Liver (tissue), 9 donors: ENCODE results near the gene IGHMBP2. TPM values are rescaled to one million over a fixed set of nuclear protein-coding genes. Genes with fewer than 3 reads are reported as not detected.

Experiments
- DNase-seq: peaks from one replicate; pipeline ENCODE4 v3.0.0-alpha.2; 2017; ENCODE audit warnings: low spot score
- H3K27ac ChIP-seq, 2 donors: one replicate each; pipeline ENCODE4 v1.7.0; 2013; ENCODE audit warnings: inconsistent platforms in 2 of 2, low read length in 2 of 2, control low read depth in 1 of 2, low read depth in 1 of 2, mild to moderate bottlenecking in 1 of 2
- H3K27me3 ChIP-seq, 4 donors: one replicate each; pipeline versions ENCODE4 v1.6.1 to v1.7.0; 2013; ENCODE audit warnings: low read length in 3 of 4, inconsistent platforms in 1 of 4, mild to moderate bottlenecking in 1 of 4, moderate library complexity in 1 of 4; ENCODE audit not compliant: control insufficient read depth in 4 of 4, insufficient read depth in 4 of 4
- H3K36me3 ChIP-seq, 4 donors: one replicate each; pipeline versions ENCODE4 v1.6.1 to v1.7.0; 2013; ENCODE audit warnings: low read length in 3 of 4, mild to moderate bottlenecking in 3 of 4, low read depth in 1 of 4, moderate library complexity in 1 of 4; ENCODE audit not compliant: control insufficient read depth in 4 of 4, insufficient read depth in 3 of 4
- H3K4me1 ChIP-seq, 4 donors: one replicate each; pipeline versions ENCODE4 v1.6.1 to v1.7.0; 2013; ENCODE audit warnings: low read length in 3 of 4, mild to moderate bottlenecking in 3 of 4, moderate library complexity in 1 of 4; ENCODE audit not compliant: control insufficient read depth in 4 of 4, insufficient read depth in 4 of 4
- H3K4me3 ChIP-seq, 3 donors: one replicate each; pipeline versions ENCODE4 v1.6.1 to v1.7.0; 2013; ENCODE audit warnings: low read length in 3 of 3, control low read depth in 1 of 3, low read depth in 1 of 3, mild to moderate bottlenecking in 1 of 3
- H3K9ac ChIP-seq, 2 donors: one replicate each; pipeline ENCODE4 v1.7.0; 2013; ENCODE audit warnings: low read length in 2 of 2, mild to moderate bottlenecking in 2 of 2, moderate library complexity in 2 of 2, control low read depth in 1 of 2, low read depth in 1 of 2
- H3K9me3 ChIP-seq, 4 donors: one replicate each; pipeline versions ENCODE4 v1.6.1 to v1.7.0; 2013; ENCODE audit warnings: low read length in 3 of 4; ENCODE audit not compliant: control insufficient read depth in 4 of 4
- EGR1 ChIP-seq, 2 donors: IDR thresholded peaks; 2 replicates each; pipeline ENCODE4 v1.6.1; 2016 to 2018; ENCODE audit warnings: antibody characterized with exemption in 2 of 2, low read depth in 2 of 2
- FOXA1 ChIP-seq: IDR thresholded peaks from 2 replicates; pipeline ENCODE4 v1.6.1; 2016; ENCODE audit warnings: antibody characterized with exemption
- FOXA2 ChIP-seq: IDR thresholded peaks from 2 replicates; pipeline ENCODE4 v1.6.1; 2016; ENCODE audit warnings: antibody characterized with exemption
- GABPA ChIP-seq, 2 donors: IDR thresholded peaks in 1 of 2; conservative IDR thresholded peaks in 1 of 2; 2 replicates each; pipeline ENCODE4 v1.6.1; 2016; ENCODE audit warnings: antibody characterized with exemption in 2 of 2, mild to moderate bottlenecking in 1 of 2, moderate library complexity in 1 of 2
- HNF4A ChIP-seq, 2 donors: conservative IDR thresholded peaks; 2 replicates each; pipeline ENCODE4 v1.6.1; 2016; ENCODE audit warnings: antibody characterized with exemption in 2 of 2, mild to moderate bottlenecking in 2 of 2
- HNF4G ChIP-seq: IDR thresholded peaks from 2 replicates; pipeline ENCODE4 v1.6.1; 2016; ENCODE audit warnings: antibody characterized with exemption
- JUND ChIP-seq, 2 donors: IDR thresholded peaks; 2 replicates each; pipeline ENCODE4 v1.6.1; 2016; ENCODE audit warnings: antibody characterized with exemption in 2 of 2
- NR2F2 ChIP-seq: IDR thresholded peaks from 2 replicates; pipeline ENCODE4 v1.6.1; 2016; ENCODE audit warnings: antibody characterized with exemption
- RAD21 ChIP-seq, 2 donors: IDR thresholded peaks; 2 replicates each; pipeline ENCODE4 v1.6.1; 2016; ENCODE audit warnings: antibody characterized with exemption in 2 of 2, mild to moderate bottlenecking in 2 of 2
- RXRA ChIP-seq, 2 donors: IDR thresholded peaks; 2 replicates each; pipeline ENCODE4 v1.6.1; 2017 to 2018; ENCODE audit warnings: antibody characterized with exemption in 2 of 2, mild to moderate bottlenecking in 1 of 2
- SP1 ChIP-seq: IDR thresholded peaks from 2 replicates; pipeline ENCODE4 v1.6.1; 2018; ENCODE audit warnings: antibody characterized with exemption, mild to moderate bottlenecking
- TAF1 ChIP-seq: conservative IDR thresholded peaks from 2 replicates; pipeline ENCODE4 v1.6.1; 2016; ENCODE audit warnings: antibody characterized with exemption, mild to moderate bottlenecking
- YY1 ChIP-seq: IDR thresholded peaks from 2 replicates; pipeline ENCODE4 v1.6.1; 2016; ENCODE audit warnings: antibody characterized with exemption, mild to moderate bottlenecking
- WGBS: extraction: QIAGEN DNeasy Blood & Tissue Kit; methylation state at CpG from one replicate; pipeline ENCODE4 v1.1.7; 2013; 5-methylcytosine and 5-hydroxymethylcytosine counted together
- polyA plus RNA-seq, 2 donors: library from polyadenylated mRNA; stranded (reverse) in 1 of 2; unstranded in 1 of 2; fragments of 200-250 nt in 1 of 2; fragments of >200 nt in 1 of 2; fragmentation: Nextera tagmentation in 1 of 2; extraction: Ambion mirVana in 1 of 2; gene quantifications; one replicate each; pipeline versions ENCODE4 v1.2.1 to v1.2.3, GENCODE V29; 2013 to 2015
- total RNA-seq, 2 donors: library from RNA; depleted of rRNA; stranded (reverse); fragments of >200 nt; gene quantifications; one replicate each; pipeline ENCODE4 v1.2.3, GENCODE V29; 2014
- TF ChIP-seq, protein P1 (sequence below): IDR thresholded peaks from 2 replicates; pipeline ENCODE4 v1.6.1; 2016; ENCODE audit warnings: antibody characterized with exemption
- TF ChIP-seq, protein P2 (sequence below): fragments of 150-350 bp; IDR thresholded peaks from 2 replicates; pipeline ENCODE4 v1.5.1; 2017; ENCODE audit warnings: improper control_type of control experiment, low read depth, low read length; ENCODE audit not compliant: missing input control
- TF ChIP-seq, protein P3 (sequence below): IDR thresholded peaks from 2 replicates; pipeline ENCODE4 v1.6.1; 2016; ENCODE audit warnings: antibody characterized with exemption
- TF ChIP-seq, protein P4 (sequence below): IDR thresholded peaks from 2 replicates; pipeline ENCODE4 v1.6.1; 2016; ENCODE audit warnings: antibody characterized with exemption, mild to moderate bottlenecking
- donor health status: healthy.
- donor health status: healthy.
- donor health status: healthy.
- donor health status: healthy.
- donor health status: healthy.

The IGHMBP2 gene
- total and polyA plus RNA-seq, 4 donors: 5.7 to 14.0 (median 7.0) TPM

DNA sequence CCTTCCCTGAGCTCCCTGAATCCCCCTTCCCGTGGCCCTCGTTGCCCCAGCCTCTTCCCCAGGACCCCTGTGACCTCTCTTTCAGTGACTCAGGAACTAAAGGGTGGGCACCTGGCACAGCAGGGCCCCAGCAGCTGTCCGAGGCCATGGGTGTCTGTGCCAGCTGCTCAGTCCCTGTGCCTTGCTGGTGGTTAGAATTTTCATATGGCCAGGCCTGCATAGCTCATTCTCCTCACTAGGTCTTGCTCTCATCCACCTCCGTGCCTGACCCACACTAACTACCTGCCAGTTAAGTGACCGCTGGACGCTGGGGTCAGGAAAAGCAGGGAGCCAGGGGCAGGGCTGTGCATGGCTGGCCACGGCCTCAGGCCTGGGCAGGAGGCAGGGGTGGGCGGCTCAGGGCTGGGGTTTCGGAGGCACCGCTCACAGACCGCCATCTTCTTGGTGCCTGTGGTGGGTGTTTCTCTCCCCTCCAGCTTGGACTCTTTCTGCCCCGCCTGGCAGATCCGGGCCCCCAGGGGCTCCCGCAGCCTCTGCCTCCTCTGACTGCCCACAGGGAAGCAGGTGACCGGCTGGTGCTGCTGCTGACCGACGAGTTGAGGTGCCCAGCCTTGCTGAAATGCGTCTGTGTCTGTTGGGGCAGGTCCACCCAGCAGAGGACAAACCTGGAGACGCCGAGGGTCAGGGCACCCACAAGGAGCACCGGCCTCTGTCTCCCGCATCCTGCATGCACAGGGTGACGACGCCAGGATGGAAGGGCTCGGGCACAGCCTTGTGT is 56.8 kb downstream of the IGHMBP2 start:
- WGBS: 94% methylated on average over 25 of the region's 25 CpGs
- Histone ChIP-seq H3K36me3 (no peaks in the 10 kb centered on the region), H3K4me1 (no peaks in the 10 kb centered on the region), H3K27me3 (no peaks in the 10 kb centered on the region), H3K9ac (no peak overlapping the region), H3K9me3 (no peaks in the 10 kb centered on the region), H3K4me3 (no peak overlapping the region), H3K27ac (no peak overlapping the region)
- TF ChIP-seq FOXA1 (no peak), NR2F2 (no peak), YY1 (no peak), RXRA (IDR thresholded peaks at IDR 0.05) (no peak), HNF4A (conservative IDR thresholded peaks at IDR 0.05) (no peak), GABPA (IDR thresholded peaks at IDR 0.05 in 1 of 2, conservative IDR thresholded peaks at IDR 0.05 in 1 of 2) (no peak)
- TF ChIP-seq, protein P1, sequence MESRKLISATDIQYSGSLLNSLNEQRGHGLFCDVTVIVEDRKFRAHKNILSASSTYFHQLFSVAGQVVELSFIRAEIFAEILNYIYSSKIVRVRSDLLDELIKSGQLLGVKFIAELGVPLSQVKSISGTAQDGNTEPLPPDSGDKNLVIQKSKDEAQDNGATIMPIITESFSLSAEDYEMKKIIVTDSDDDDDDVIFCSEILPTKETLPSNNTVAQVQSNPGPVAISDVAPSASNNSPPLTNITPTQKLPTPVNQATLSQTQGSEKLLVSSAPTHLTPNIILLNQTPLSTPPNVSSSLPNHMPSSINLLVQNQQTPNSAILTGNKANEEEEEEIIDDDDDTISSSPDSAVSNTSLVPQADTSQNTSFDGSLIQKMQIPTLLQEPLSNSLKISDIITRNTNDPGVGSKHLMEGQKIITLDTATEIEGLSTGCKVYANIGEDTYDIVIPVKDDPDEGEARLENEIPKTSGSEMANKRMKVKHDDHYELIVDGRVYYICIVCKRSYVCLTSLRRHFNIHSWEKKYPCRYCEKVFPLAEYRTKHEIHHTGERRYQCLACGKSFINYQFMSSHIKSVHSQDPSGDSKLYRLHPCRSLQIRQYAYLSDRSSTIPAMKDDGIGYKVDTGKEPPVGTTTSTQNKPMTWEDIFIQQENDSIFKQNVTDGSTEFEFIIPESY: no peak
- no peak for DNase-seq

DNA sequence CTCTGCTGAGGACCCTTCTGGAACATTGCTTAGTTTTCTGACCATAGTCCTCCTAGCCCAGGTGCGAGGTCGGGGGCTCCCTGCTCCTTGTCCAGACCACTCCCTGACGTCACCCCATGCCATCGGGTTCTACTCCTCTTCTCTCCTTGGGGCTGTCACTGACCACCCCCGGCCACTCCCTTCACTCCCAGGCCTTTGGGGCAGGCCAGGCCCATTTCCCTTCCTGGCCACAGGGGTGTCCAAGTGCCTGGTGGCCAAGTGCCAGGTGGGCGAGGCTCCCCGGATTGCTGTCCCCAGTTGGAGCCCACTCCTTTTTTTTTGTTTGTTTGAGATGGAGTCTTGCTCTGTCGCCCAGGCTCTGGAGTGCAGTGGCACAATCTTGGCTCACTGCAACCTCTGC is 57.6 kb downstream of the IGHMBP2 start:
- no peak overlapping the region for H3K9ac ChIP-seq
- no peak overlapping the region for H3K4me3 ChIP-seq
- H3K27me3 ChIP-seq: no peaks in the 10 kb centered on the region
- DNase-seq: no peak
- WGBS: 84% methylated on average over 8 of the region's 8 CpGs
- no peaks in the 10 kb centered on the region for H3K36me3 ChIP-seq
- no peaks in the 10 kb centered on the region for H3K9me3 ChIP-seq
- TF ChIP-seq JUND (IDR thresholded peaks at IDR 0.05) (no peak), SP1 (no peak), FOXA1 (no peak), RXRA (IDR thresholded peaks at IDR 0.05) (no peak), RAD21 (IDR thresholded peaks at IDR 0.05) (no peak), HNF4A (conservative IDR thresholded peaks at IDR 0.05) (no peak), NR2F2 (no peak), TAF1 (no peak), HNF4G (no peak), FOXA2 (no peak), EGR1 (IDR thresholded peaks at IDR 0.05; ENCODE audit: low read depth in 2 of 2) (no peak), GABPA (IDR thresholded peaks at IDR 0.05 in 1 of 2, conservative IDR thresholded peaks at IDR 0.05 in 1 of 2) (no peak), YY1 (no peak)
- TF ChIP-seq, protein P2, sequence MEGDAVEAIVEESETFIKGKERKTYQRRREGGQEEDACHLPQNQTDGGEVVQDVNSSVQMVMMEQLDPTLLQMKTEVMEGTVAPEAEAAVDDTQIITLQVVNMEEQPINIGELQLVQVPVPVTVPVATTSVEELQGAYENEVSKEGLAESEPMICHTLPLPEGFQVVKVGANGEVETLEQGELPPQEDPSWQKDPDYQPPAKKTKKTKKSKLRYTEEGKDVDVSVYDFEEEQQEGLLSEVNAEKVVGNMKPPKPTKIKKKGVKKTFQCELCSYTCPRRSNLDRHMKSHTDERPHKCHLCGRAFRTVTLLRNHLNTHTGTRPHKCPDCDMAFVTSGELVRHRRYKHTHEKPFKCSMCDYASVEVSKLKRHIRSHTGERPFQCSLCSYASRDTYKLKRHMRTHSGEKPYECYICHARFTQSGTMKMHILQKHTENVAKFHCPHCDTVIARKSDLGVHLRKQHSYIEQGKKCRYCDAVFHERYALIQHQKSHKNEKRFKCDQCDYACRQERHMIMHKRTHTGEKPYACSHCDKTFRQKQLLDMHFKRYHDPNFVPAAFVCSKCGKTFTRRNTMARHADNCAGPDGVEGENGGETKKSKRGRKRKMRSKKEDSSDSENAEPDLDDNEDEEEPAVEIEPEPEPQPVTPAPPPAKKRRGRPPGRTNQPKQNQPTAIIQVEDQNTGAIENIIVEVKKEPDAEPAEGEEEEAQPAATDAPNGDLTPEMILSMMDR: no peak
- TF ChIP-seq, protein P3, sequence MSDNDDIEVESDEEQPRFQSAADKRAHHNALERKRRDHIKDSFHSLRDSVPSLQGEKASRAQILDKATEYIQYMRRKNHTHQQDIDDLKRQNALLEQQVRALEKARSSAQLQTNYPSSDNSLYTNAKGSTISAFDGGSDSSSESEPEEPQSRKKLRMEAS: no peak
- TF ChIP-seq, protein P4, sequence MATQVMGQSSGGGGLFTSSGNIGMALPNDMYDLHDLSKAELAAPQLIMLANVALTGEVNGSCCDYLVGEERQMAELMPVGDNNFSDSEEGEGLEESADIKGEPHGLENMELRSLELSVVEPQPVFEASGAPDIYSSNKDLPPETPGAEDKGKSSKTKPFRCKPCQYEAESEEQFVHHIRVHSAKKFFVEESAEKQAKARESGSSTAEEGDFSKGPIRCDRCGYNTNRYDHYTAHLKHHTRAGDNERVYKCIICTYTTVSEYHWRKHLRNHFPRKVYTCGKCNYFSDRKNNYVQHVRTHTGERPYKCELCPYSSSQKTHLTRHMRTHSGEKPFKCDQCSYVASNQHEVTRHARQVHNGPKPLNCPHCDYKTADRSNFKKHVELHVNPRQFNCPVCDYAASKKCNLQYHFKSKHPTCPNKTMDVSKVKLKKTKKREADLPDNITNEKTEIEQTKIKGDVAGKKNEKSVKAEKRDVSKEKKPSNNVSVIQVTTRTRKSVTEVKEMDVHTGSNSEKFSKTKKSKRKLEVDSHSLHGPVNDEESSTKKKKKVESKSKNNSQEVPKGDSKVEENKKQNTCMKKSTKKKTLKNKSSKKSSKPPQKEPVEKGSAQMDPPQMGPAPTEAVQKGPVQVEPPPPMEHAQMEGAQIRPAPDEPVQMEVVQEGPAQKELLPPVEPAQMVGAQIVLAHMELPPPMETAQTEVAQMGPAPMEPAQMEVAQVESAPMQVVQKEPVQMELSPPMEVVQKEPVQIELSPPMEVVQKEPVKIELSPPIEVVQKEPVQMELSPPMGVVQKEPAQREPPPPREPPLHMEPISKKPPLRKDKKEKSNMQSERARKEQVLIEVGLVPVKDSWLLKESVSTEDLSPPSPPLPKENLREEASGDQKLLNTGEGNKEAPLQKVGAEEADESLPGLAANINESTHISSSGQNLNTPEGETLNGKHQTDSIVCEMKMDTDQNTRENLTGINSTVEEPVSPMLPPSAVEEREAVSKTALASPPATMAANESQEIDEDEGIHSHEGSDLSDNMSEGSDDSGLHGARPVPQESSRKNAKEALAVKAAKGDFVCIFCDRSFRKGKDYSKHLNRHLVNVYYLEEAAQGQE: no peak
- TF ChIP-seq, protein P1: no peak
- no peak overlapping the region for H3K27ac ChIP-seq
- no peaks in the 10 kb centered on the region for H3K4me1 ChIP-seq
